K562 (cell line): ENCODE data around the gene RPS6KA2. TPM values are rescaled to one million over a fixed set of nuclear protein-coding genes. Genes with fewer than 3 reads are reported as not detected.
A peak's percentile ranks its signal among the peaks of the same experiment; 100 is the strongest.

Source experiments
- BRF1 ChIP-seq: IDR thresholded peaks from 3 replicates; pipeline ENCODE4 v1.6.1; 2011; ENCODE audit warnings: borderline replicate concordance, mild to moderate bottlenecking; ENCODE audit not compliant: insufficient read length; ENCODE audit errors: extremely low read depth
- CEBPB ChIP-seq: fragments of 450-650 bp; IDR thresholded peaks from 2 replicates; pipeline ENCODE4 v1.6.1; 2016; ENCODE audit warnings: missing genetic modification characterization, missing compliant biosample characterization
- CREB1 ChIP-seq, 2 experiments: sonication (generic) in 1 of 2; formaldehyde crosslinking in 1 of 2; IDR thresholded peaks; 2 replicates each; pipeline versions ENCODE4 v1.6.1 to v1.8.0; 2012 to 2022; ENCODE audit warnings: inconsistent platforms in 1 of 2, mild to moderate bottlenecking in 1 of 2, missing genetic modification reagents in 1 of 2, moderate library complexity in 1 of 2
- ESRRA ChIP-seq: fragments of 450-650 bp; IDR thresholded peaks from 2 replicates; pipeline ENCODE4 v1.6.1; 2014; ENCODE audit warnings: low read depth, mild to moderate bottlenecking, moderate library complexity, borderline replicate concordance
- PHF21A ChIP-seq: fragments of 450-650 bp; IDR thresholded peaks from 2 replicates; pipeline ENCODE4 v1.6.1; 2017; ENCODE audit warnings: low read depth, borderline replicate concordance
- RNF2 ChIP-seq: sonication (generic); IDR thresholded peaks from 2 replicates; pipeline ENCODE4 v1.6.1; 2016
- SP2 ChIP-seq: IDR thresholded peaks from 2 replicates; pipeline ENCODE4 v1.6.1; 2011; ENCODE audit warnings: mild to moderate bottlenecking, low read depth, low read length, moderate library complexity; ENCODE audit not compliant: poor library complexity, severe bottlenecking; ENCODE audit errors: extremely low read depth
- SRF ChIP-seq, 2 experiments: fragments of 250-450, 450-650 bp in 1 of 2; sonication (Bioruptor Pico) in 1 of 2; sonication (generic) in 1 of 2; formaldehyde crosslinking; IDR thresholded peaks; 2 replicates each; pipeline versions ENCODE4 v1.5.0 to v1.5.1; 2020 to 2022; ENCODE audit warnings: mild to moderate bottlenecking in 1 of 2, missing genetic modification reagents in 1 of 2
- ZC3H11A ChIP-seq: IDR thresholded peaks from 2 replicates; pipeline ENCODE4 v1.6.1; 2012; ENCODE audit warnings: low read depth, low read length, improper control_type of control experiment
- ZNF143 ChIP-seq: sonication (generic); formaldehyde crosslinking; IDR thresholded peaks from 2 replicates; pipeline ENCODE4 v1.9.0; 2022; ENCODE audit warnings: mild to moderate bottlenecking, missing genetic modification reagents
- ZNF232 ChIP-seq: sonication (generic); formaldehyde crosslinking; IDR thresholded peaks from 2 replicates; pipeline ENCODE4 v1.8.0; 2022; ENCODE audit warnings: mild to moderate bottlenecking, missing genetic modification reagents
- polyA plus RNA-seq, 8 experiments: library from polyadenylated mRNA; depleted of rRNA in 4 of 8; stranded (reverse) in 5 of 8; unstranded in 3 of 8; fragments of >200 nt; fragmentation: Nextera tagmentation in 2 of 8; fragmentation: Illumina TruSeq in 1 of 8; extraction: Ambion mirVana in 2 of 8; extraction: Trizol in 1 of 8; gene quantifications; 2 replicates each; pipeline versions ENCODE4 v1.2.1 to v1.2.3, GENCODE V29; 2011 to 2014; ENCODE audit warnings: inconsistent platforms in 1 of 8, missing spikeins in 1 of 8
- total RNA-seq, 7 experiments: library from RNA; depleted of rRNA in 6 of 7; stranded (reverse); fragments of >200 nt in 6 of 7; fragmentation: Illumina TruSeq in 2 of 7; extraction: Trizol in 2 of 7; gene quantifications; 2 replicates each; pipeline versions ENCODE4 v1.2.1 to v1.2.3, GENCODE V29; 2011 to 2021; ENCODE audit warnings: low replicate concordance in 1 of 7
- TF ChIP-seq, protein P1 (sequence below): sonication (generic); formaldehyde crosslinking; IDR thresholded peaks from 2 replicates; pipeline ENCODE4 v1.8.1; 2022; ENCODE audit warnings: missing genetic modification reagents
- TF ChIP-seq, protein P2 (sequence below): fragments of 250-450 bp; sonication (Bioruptor Pico); IDR thresholded peaks from 2 replicates; pipeline ENCODE4 v1.6.1; 2021; ENCODE audit warnings: mild to moderate bottlenecking
- TF ChIP-seq, protein P3 (sequence below): fragments of 450-650 bp; IDR thresholded peaks from 2 replicates; pipeline ENCODE4 v1.6.1; 2016; ENCODE audit warnings: mild to moderate bottlenecking, moderate library complexity

Gene RPS6KA2
- total and polyA plus RNA-seq, 9 of the 15 experiments (the other 6 are each of a cell fraction or from before 2014, with no cell fraction given) = 0.29 to 1.00 (median 0.53) TPM

DNA sequence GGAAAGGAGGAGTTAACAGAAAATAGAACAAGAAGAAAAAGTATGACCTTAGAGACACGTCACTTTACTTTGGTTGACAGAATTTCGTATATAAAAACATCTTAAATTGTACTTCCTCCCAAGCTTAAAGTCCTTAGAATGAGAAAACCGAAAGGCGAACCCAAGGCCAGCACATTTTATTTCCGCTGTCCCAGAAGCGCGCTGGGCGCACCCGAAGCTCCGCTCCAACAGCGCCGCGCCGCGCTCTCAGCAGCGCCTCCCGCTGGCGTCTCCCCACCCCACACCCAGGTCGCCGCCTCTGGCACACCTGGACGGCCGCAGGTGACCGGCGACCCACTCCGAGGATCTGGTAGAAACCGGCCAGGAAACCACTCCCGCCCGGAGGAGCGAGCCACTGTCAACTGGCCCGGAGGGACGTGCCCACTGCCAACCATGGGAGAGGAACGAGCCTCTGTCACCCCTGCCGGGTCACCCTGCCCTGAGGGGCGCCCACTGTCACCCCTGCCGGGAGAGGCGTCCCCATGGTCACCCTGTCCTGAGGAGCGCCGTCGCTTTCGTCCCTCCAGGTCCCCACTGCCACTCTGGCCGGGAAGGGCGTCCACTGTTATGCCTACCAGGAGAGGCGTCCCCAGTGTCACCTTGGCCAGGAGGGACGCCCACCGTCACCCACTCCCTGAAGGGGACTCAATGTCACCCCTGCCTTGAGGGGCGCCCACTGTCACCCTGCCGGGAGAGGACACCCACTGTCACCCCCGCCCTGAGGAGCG lies 245.1 kb downstream of the RPS6KA2 start (continued):
- TF ChIP-seq CEBPB (tag) (no peak), ZC3H11A (no peak), CREB1 (IDR thresholded peaks at IDR 0.05) (peak; percentile 44), CREB1 (CRISPR knock-in tag; IDR thresholded peaks at IDR 0.05) (peak; percentile 55; the same call in 1 of the 2 replicates), SP2 (no peak), ZNF143 (no peak), PHF21A (no peak), SRF (CRISPR knock-in tag; IDR thresholded peaks at IDR 0.05) (no peak), ESRRA (peak; percentile 58; the same call in 1 of the 2 replicates), RNF2 (no peak), BRF1 (no peak), ZNF232 (CRISPR knock-in tag) (peak; percentile 30; the same call in 1 of the 2 replicates)
- TF ChIP-seq, protein P1, sequence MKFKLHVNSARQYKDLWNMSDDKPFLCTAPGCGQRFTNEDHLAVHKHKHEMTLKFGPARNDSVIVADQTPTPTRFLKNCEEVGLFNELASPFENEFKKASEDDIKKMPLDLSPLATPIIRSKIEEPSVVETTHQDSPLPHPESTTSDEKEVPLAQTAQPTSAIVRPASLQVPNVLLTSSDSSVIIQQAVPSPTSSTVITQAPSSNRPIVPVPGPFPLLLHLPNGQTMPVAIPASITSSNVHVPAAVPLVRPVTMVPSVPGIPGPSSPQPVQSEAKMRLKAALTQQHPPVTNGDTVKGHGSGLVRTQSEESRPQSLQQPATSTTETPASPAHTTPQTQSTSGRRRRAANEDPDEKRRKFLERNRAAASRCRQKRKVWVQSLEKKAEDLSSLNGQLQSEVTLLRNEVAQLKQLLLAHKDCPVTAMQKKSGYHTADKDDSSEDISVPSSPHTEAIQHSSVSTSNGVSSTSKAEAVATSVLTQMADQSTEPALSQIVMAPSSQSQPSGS (CRISPR knock-in tag) = no peak
- TF ChIP-seq, protein P2, sequence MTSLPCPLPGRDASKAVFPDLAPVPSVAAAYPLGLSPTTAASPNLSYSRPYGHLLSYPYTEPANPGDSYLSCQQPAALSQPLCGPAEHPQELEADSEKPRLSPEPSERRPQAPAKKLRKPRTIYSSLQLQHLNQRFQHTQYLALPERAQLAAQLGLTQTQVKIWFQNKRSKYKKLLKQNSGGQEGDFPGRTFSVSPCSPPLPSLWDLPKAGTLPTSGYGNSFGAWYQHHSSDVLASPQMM (CRISPR knock-in tag) = no peak
- TF ChIP-seq, protein P3, sequence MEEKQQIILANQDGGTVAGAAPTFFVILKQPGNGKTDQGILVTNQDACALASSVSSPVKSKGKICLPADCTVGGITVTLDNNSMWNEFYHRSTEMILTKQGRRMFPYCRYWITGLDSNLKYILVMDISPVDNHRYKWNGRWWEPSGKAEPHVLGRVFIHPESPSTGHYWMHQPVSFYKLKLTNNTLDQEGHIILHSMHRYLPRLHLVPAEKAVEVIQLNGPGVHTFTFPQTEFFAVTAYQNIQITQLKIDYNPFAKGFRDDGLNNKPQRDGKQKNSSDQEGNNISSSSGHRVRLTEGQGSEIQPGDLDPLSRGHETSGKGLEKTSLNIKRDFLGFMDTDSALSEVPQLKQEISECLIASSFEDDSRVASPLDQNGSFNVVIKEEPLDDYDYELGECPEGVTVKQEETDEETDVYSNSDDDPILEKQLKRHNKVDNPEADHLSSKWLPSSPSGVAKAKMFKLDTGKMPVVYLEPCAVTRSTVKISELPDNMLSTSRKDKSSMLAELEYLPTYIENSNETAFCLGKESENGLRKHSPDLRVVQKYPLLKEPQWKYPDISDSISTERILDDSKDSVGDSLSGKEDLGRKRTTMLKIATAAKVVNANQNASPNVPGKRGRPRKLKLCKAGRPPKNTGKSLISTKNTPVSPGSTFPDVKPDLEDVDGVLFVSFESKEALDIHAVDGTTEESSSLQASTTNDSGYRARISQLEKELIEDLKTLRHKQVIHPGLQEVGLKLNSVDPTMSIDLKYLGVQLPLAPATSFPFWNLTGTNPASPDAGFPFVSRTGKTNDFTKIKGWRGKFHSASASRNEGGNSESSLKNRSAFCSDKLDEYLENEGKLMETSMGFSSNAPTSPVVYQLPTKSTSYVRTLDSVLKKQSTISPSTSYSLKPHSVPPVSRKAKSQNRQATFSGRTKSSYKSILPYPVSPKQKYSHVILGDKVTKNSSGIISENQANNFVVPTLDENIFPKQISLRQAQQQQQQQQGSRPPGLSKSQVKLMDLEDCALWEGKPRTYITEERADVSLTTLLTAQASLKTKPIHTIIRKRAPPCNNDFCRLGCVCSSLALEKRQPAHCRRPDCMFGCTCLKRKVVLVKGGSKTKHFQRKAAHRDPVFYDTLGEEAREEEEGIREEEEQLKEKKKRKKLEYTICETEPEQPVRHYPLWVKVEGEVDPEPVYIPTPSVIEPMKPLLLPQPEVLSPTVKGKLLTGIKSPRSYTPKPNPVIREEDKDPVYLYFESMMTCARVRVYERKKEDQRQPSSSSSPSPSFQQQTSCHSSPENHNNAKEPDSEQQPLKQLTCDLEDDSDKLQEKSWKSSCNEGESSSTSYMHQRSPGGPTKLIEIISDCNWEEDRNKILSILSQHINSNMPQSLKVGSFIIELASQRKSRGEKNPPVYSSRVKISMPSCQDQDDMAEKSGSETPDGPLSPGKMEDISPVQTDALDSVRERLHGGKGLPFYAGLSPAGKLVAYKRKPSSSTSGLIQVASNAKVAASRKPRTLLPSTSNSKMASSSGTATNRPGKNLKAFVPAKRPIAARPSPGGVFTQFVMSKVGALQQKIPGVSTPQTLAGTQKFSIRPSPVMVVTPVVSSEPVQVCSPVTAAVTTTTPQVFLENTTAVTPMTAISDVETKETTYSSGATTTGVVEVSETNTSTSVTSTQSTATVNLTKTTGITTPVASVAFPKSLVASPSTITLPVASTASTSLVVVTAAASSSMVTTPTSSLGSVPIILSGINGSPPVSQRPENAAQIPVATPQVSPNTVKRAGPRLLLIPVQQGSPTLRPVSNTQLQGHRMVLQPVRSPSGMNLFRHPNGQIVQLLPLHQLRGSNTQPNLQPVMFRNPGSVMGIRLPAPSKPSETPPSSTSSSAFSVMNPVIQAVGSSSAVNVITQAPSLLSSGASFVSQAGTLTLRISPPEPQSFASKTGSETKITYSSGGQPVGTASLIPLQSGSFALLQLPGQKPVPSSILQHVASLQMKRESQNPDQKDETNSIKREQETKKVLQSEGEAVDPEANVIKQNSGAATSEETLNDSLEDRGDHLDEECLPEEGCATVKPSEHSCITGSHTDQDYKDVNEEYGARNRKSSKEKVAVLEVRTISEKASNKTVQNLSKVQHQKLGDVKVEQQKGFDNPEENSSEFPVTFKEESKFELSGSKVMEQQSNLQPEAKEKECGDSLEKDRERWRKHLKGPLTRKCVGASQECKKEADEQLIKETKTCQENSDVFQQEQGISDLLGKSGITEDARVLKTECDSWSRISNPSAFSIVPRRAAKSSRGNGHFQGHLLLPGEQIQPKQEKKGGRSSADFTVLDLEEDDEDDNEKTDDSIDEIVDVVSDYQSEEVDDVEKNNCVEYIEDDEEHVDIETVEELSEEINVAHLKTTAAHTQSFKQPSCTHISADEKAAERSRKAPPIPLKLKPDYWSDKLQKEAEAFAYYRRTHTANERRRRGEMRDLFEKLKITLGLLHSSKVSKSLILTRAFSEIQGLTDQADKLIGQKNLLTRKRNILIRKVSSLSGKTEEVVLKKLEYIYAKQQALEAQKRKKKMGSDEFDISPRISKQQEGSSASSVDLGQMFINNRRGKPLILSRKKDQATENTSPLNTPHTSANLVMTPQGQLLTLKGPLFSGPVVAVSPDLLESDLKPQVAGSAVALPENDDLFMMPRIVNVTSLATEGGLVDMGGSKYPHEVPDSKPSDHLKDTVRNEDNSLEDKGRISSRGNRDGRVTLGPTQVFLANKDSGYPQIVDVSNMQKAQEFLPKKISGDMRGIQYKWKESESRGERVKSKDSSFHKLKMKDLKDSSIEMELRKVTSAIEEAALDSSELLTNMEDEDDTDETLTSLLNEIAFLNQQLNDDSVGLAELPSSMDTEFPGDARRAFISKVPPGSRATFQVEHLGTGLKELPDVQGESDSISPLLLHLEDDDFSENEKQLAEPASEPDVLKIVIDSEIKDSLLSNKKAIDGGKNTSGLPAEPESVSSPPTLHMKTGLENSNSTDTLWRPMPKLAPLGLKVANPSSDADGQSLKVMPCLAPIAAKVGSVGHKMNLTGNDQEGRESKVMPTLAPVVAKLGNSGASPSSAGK = no peak
